ENCODE measurements around the gene YARS1.

YARS1 gene

GRCh38 chr1:32761936-32762335, 55.2 kb downstream of the YARS1 start:
- DNase-seq, result no peak

DNA sequence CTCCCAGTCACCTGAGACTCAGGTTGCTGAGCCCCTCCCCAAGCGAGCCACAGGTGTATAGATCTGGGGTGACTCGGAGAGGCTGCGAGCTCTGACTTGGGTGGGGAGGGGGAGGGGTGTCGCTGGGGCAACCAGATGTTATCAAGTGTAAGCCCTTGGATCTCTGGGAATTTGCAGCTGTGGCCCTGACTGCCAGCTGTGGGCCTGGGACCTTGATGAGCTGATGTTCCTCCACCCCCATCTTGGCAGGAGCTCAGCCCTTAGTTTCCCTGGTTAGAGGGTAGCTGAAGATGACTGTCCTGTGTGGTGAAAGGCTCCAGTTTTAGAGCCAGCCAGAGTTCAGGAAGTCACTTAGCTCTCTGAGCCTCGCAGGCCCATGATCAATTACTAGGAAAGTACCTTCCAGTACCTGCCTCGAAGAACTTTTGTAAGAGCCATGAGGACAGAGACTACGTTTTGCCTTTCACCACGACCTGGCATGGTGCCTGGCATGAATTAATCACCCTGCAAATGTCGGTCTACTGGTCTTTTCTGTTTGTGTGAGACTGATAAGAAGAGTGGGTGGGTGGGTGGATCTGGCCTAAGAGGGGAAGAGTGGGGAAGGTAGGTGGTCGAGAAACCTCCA, 55.8 kb downstream of the YARS1 start:
- DNase-seq, result peak; percentile 18

GRCh38 chr1:32759997-32760623, 57.0 kb downstream of the YARS1 start:
- no peak for DNase-seq

DNA sequence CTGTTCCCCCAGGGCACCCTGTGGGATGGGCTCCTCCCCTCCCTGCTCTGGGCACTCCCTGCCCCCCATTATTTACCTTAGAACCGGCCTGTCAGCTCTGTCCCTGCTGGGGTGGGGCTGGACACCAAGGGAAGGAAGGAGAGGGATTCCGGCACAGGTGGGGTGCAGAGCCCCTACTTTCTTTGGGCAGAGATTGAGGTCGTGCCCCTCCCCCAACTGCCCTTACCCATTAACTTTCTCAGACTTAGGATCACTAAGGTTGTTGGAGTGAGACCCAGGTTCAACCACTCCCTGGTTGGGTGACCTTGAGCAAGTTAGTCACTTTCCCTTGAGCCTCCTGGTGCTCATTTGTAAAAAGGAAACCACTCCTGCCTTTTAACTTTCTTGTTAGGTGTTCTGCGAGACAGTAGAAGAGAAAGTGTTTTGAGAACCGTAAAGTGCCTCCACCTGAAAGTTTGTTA, 57.6 kb downstream of the YARS1 start:
- no peak for DNase-seq

- no peak for DNase-seq
Measured at GRCh38 chr1:32758795-32759430, 58.2 kb downstream of the YARS1 start.

- DNase-seq, result no peak
Measured at GRCh38 chr1:32758177-32758794, 58.9 kb downstream of the YARS1 start.

- DNase-seq, result no peak
Measured at GRCh38 chr1:32757213-32757895, 59.8 kb downstream of the YARS1 start.

DNA sequence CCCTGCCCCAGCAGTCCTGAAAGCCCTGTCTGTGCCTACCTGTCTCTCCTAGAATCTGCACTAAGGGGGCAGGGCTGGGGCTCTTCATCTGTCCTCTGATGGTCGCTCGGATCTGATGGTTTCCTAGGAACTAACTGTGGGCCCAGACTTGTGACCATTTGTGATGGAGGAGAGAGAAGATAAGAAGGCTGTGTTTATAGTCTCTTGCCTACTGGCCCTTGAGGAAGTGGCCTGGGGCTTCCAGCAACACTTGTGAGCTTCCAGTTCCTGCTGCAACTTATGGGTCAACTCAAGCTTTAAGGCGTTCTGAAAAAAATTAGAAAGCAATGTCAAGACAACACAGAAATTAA, 61.4 kb downstream of the YARS1 start:
- no peak for DNase-seq

DNA sequence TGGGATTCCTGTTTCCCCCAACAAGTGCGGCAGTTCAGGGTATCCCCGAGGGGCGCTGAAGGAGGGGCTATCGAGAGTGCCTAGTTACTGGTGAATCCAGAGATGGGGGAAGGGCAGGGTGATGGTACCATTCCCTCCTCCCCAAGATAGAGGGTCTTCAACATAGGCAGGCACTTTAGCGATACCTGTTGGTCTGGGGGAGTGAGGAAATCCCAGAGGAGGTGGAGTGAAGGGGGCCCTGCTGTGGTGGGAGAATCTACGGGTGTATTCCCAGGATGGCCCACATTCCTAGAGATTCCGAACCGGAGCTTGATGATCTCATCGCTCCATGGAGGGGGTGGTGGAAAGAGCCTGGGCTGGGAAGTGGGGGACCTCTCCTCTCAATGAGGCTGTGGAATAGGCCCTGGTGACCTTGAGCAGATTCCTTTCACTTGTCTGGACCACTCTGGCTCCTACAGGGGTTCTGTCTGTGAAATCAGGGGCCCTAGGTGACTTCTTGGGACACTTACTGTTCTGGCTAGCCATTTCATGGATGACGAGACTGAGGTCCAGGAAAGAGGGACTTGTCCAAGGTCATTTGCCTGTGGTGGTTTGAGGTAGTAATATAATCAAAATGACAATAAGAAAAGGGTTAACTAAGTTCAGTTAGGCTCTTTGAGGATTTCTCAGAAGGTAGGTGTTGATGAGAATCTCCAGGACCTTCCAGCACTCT, 61.9 kb downstream of the YARS1 start:
- no peak for DNase-seq

DNA sequence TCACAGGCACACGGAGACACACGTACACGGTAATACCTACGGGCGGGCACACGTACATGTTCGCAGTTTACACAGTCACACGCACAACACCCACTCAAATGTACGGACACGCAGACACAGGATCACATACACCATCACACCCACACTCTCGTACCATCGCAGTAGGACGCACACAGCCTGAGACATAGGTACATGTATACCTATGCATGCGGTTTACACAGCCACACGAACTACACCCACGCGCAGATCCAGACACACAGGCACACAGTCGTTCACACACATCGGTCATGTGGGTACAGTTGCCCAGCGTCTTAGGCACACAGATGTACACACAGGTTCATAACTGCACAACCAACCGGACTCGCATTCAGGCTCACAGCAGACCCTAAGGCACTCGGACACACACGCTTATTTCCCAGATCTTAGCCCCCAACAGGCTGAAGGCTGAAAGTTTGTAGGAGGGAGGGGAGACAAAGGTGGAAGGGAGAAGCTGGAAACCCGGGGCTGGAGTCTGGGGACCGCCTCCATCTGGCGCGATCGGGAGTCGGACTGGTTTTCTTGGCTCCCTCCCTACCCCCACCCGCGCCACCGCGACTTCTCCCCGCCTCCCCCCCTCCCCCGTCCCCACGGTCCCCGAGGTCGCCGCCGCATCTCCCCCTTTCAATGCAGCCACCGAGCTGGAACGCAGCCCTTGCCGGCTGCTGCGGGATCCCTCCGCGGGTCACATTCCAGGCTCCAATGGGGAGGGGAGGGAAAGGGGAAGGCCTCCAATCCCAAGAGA, 62.7 kb downstream of the YARS1 start:
- DNase-seq, result no peak

- no peak for DNase-seq
Measured at GRCh38 chr1:32753532-32754316, 63.4 kb downstream of the YARS1 start.

- no peak for DNase-seq
Measured at GRCh38 chr1:32749771-32750170, 67.4 kb downstream of the YARS1 start.

GRCh38 chr1:32749332-32749731, 67.8 kb downstream of the YARS1 start:
- no peak for DNase-seq

DNA sequence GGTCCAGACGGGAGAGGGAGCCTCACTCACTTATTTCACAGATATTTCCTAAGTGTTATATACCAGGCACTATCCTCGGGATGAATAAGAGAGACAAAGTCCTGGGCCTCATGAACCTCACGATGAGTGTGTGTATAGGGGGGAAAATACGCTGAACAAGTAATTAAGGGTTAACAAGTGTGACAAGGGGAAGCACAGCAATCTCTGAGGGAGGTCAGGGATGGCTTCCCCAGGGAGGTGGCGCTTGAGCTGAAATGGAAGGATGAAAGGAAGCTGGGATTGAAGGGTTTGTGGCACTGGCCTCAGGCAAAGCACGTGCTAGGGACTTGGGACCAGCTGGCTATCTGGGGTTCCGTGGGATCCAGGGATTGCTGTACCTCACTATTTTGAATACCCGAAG, 68.2 kb downstream of the YARS1 start:
- no peak for DNase-seq

- no peak for DNase-seq
Measured at GRCh38 chr1:32748348-32748747, 68.8 kb downstream of the YARS1 start.

DNA sequence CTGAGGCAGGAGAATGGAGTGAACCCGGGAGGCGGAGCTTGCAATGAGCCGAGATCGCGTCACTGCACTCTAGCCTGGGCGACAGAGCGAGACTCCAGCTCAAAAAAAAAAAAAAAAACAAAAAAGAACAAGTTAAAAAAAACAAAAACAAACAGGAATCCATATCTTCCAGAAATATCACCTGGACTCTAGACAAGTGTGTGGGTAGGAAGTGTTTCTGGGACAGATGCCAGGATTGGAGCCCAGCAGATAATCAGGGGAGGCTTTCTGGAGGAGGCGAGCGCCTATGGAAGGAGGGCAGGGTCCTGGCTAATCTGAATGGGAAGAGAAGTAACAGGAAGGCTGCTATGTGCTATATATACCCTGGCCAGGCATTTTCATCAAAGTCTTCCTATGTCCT, 71.0 kb downstream of the YARS1 start:
- no peak for DNase-seq

DNA sequence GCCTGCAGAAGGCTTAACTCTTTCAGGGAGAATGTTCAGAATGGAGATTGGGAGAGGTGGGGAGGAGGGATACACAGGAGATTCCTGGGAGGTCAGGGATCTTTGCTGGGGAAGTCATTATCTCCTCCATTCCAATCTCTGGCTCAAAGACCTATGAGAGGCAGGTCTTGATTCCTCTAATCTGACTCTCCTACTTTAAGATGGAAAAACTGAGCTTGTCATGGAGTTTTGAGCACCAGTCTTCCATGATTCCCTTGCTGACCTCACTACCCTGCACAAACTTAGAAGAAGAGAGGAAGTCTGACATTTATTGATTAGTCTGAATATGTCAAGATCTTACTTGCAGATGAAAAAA, 73.1 kb downstream of the YARS1 start:
- DNase-seq, result no peak

GRCh38 chr1:32743380-32744070, 73.6 kb downstream of the YARS1 start:
- DNase-seq, result no peak

DNA sequence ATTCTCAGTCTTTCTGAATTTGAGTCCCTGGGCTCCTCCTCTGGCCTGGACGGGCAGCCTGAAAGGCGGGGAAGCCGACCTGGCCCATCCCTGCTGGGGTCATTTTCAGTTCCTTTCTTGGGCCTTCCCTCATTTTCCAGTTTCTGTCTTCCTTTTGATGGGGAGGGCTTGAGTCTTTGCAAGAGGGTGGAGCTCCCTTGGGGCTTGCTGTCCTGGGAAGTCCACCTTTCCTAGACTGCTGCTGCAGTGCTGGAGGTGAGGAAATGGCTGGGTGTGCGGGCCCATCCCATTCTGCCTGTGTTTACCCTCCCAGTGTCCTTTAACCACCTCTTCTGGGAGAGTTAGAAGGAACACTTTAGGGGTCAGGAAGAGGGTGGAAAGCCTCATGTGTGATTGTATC, 74.2 kb downstream of the YARS1 start:
- DNase-seq, result no peak

DNA sequence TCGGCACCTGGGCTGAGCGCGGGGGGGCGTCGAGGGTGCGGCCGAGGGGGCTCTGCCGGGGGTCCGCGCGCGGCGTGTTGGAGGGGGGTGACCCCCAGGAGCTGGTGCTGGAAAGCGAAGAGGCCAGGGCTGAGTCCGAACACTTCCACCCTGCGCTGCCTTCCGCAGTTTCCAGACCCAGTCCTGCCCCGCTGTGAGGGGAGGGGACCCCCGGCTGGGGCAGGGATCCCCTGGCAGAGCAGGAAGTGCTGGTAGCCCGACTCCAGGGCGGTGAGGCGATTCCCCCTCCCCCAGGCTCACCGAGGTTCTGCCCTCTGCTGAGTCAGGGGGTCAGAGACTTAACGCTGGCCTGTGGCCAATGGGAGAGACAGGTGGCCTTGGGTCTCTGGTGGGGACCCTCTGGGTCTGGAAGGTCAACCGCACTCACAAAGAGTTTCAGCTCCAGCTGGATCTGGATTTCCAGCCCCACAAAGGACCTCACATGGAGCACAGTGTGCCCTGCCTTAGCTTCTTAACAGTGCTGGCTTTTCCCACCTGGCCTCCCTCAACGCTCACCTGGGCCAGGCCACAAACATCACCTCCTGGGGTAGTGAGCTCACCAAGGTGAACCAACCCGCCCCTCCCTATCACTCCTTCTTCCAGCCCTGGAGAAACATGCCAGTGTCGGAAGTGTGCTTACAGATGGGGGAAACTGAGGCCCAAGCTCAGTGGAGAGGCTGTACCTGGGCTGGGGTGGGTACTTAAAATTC, 74.8 kb downstream of the YARS1 start:
- no peak for DNase-seq

Data from amniotic stem cell (primary cell).